NCI-H1048 (cell line): Measurements from ENCODE around the gene KHDRBS2.
"Not testable (repeated sequence)": the region's sequence is repeated elsewhere in the genome, so short reads cannot be mapped to it uniquely, and the experiment has no call there.

Experiments used
- DNase-seq: peaks from one replicate; lab custom pipeline; 2025; lab: John Stamatoyannopoulos, UW

KHDRBS2 gene

DNA sequence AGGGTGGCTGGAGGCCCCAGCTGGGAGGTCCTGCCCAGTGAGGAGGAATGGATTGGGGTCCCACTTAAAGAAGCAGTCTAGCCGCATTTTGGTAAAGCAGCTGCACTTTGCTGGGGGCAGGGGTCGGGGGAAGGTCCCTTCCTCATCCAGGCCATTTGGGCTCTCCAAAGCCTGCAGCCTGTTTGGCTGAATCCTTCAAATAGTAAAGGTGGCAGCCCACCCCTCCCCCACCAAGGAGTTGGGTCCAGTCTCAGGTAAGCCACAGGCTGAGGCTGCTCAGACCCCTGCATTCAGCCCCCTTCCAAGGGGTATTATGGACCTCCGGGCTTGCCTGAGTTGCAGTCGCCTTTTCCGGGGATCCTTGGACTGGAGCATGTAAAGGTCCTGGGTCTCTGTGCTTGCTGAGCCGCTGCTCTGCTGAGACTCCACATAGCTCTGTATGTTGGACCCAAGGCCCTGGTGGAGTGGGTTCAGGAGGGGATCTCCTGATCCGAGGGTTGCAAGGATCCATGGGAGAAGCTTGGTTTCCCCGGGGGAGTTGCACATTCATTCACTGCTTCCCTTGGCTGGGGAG, 417.4 kb downstream of the KHDRBS2 start:
- DNase-seq: no peak

DNA sequence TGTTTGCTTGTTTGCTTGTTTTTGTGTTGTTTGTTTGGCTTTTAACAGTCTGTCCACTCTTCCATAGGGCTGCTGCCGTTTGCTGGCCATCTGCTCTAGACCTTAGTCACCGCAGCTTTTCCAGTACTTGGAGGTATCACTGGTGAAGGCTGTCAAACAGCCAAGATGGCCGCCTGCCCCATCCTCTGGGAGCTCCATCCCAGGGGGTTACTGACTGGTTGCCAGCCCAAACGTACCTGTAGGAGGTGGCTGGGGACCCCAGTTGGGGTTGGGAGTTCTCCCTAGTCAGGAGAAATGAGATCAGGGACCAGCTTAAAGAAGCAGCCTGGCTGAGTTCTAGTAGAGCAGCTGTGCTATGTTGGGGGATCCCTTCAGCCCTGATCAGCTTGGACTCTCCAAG, 418.4 kb downstream of the KHDRBS2 start:
- DNase-seq: no peak

DNA sequence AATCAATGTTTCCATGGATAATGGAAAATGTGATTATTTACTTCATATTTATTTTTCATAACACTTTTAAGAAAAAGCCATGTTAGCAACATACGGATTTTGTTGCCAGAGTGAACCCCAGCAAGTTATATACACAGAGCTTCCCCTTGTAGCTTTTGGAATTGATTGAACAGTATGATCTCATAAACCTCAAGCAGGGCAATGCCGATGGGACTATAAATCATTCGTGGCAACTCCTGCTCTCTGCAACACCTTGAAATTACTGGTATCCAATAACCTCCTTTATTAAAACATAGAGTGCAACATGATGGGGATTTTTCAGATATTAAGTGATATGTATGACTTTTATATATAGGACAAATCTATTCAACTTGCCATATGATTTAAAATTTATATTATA, 428.5 kb downstream of the KHDRBS2 start:
- no peak for DNase-seq

- DNase-seq: no peak
These were observed 444.1 kb downstream of the KHDRBS2 start for GRCh38 chr6:61841958-61842357.

DNA sequence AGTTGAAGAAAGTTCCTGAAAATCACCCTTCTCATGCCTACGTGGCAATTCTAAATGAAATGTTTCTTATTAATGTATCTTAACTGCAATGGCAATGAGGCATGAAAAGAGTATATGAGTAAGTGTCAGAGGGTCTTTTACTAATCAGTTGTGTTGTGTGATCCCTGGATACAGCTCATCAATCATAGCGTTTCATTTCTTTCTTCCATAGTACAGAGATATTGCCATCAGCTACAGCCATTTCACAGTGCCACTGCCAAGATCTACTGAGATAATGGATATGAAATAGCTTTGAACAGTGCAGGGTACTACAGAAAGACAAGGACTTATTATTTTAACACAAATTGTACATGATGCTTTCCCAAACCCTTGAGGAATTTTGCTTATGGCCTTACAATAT, 450.8 kb downstream of the KHDRBS2 start:
- DNase-seq: no peak

DNA sequence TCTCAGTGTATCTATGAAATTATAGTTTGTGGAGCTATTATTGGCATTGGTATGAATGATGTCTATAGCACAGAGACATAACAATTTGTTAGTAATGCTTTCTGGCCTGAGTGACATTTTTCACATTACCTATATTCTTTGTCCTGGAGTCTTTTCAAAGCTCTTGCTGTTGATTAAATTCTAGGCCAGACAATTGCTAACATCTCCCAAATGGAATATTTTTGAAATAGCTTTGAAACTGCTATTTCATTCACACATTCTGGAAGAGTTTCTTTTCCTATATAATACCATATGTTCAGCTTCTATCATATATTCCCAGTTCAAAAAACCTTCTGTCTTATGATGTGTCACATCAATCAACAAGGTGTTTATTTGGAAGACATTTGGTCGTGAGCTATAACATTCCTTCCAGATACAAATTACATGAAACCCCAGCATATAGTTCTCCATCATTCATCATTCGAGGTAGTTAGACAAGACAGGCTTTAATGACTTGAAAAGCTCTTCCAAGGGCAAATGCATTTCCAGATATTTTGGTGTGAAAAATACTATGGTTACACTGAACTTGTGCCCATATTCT, 452.8 kb downstream of the KHDRBS2 start:
- no peak for DNase-seq

DNA sequence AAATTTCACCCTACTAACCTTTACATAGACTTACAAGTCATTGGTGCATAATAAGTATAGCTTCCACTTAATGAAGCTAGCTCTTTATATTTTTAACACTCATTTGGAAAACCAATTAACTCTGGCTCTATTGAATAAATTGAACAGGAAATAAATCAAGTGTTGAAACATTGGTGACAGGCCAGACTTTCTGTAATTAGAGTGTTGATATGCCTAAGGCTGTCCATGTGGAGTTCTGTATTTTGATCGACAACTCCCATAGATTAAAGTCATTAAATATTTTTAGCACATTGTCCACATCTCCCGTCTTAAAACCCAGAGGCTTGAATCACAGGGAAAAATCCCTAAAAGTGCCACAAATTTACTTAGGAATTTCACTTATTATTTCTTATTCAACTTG, 468.3 kb downstream of the KHDRBS2 start:
- no peak for DNase-seq

GRCh38 chr6:61810047-61810446, 476.0 kb downstream of the KHDRBS2 start:
- no peak for DNase-seq

DNA sequence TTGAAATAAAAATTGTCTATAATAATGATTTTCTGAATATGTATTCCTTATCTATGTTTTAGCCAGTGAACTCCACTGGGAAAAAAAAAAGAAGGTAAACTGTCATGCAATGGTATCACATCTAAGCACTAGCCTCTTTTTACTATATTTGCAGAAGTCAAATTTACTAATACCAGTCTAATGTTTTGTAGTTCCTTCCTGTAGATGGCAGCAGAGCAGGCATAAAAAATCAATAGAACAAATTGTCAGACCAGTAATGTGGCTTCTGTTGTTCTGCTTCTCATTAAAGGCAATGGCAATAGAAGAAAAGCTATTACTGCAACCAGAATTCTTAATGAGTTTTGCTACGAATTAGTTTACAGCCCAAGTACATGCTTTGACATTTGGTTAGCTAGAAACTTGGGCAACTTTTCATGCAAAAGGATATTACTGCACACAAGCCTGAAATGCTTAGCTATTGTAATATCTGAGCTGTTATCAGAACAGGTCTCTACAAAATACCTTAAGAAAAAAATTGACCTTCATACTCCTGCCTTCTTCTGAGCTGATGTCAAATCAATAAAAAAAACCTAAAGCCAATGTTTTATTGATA, 476.9 kb downstream of the KHDRBS2 start:
- DNase-seq: no peak

- DNase-seq: no peak
These were observed 498.0 kb downstream of the KHDRBS2 start for GRCh38 chr6:61787998-61788397.

DNA sequence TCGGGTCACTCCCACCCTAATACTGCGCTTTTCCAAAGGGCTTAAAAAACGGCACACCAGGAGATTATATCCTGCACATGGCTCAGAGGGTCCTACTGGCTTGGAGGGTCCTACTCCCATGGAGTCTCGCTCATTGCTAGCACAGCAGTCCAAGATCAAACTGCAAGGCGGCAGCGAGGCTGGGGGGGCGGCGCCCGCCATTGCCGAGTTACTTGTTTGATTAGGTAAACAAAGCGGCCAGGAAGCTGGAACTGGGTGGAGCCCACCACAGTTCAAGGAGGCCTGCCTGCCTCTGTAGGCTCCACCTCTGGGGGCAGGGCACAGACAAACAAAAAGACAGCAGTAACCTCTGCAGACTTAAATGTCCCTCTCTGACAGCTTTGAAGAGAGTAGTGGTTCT, 516.6 kb downstream of the KHDRBS2 start:
- DNase-seq: not testable (repeated sequence)

GRCh38 chr6:61755739-61756138, 530.3 kb downstream of the KHDRBS2 start:
- no peak for DNase-seq

- DNase-seq: no peak
These were observed 534.0 kb downstream of the KHDRBS2 start for GRCh38 chr6:61751986-61752385.

DNA sequence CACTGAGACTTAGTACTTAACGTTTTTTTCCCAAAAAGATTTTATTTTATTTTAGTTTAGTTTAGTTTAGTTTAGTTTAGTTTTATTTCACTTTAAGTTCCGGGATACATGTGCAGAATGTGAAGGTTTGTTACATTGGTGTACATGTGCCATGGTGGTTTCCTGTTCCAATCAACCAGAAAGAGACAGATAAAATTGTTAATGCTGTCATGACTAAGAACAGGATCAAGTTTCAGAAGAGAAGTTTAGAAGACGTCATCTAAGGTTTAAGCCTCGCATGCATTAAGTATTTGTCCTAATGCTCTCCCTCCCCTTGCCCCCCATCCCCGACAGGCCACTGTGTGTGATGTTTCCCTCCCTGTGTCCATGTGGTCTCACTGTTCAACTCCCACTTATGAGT, 540.0 kb downstream of the KHDRBS2 start:
- DNase-seq: no peak

DNA sequence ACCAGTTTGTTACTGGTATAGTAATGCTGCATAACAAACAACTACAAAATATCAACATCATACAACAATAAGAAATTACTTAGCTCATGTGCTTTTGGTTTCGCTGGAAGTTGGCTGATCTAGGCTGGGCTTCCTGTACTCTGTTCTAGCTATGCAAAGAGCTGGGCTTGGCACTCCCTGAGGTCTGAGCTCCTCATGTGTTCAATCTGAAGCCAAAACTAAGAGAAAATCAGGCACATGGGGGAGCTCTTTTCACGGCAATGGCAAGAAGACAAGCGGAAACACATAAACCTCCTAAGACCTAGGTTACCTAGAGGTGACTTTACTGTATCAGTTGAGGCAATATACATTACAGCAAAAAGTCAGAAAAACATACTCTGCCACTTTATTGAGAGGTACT, 574.2 kb downstream of the KHDRBS2 start:
- no peak for DNase-seq

- no peak for DNase-seq
These were observed 597.9 kb downstream of the KHDRBS2 start for GRCh38 chr6:61688165-61688564.

DNA sequence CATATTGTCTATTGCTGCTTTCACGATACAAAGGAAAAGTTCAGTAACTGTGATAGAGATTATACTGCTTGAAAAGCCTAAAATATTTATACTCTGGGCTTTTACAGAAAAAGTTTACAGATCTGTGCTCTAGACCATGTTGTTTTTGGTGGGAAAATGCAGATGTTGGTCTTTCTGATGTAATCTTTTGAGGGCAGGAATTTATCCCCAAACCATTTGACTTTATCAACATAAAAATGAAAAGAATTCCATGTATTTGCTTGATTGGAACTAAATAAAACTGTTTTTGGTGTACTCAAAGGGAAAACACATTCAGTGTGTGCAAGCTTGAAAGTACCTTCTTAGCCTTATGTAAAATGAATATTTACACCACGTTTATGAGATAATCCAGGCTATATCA, 603.5 kb downstream of the KHDRBS2 start:
- DNase-seq: no peak

DNA sequence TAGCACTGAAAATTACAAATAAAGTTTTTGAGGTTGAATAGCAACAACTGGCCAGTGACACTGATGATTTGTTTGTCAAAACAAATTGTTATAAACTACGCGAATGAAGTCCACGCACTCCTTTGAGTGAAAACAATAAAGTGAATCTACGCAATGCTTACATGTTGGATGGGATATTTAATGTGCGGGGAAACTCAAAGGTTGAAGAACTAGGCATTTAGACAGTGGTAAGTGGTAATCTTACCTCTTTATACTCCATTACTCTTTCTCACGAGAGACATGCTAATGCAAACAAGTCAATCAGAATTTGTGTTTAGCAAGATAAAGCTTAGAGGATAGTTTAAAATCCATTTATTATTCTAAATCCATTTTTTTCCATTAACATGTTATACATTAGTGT, 606.4 kb downstream of the KHDRBS2 start:
- DNase-seq: no peak

DNA sequence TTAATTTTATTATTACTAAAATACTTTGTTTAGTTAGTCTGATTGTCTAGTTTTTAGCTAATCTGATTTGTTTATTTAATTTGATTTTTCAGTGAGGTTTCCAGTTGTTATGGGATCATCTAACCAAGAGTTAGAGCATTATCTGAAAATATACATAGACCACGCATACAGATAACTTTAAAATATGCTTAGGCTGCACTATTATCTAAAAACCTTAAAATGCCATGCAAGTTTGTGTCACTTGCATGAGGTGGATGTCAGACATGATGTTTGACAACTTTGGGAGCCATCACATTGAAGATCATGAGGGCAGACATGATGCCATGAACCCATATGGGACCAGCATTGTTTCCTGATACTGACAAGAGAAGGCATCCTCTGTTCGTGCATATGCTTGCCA, 610.3 kb downstream of the KHDRBS2 start:
- no peak for DNase-seq

- no peak for DNase-seq
These were observed 636.2 kb downstream of the KHDRBS2 start for GRCh38 chr6:61649845-61650244.

DNA sequence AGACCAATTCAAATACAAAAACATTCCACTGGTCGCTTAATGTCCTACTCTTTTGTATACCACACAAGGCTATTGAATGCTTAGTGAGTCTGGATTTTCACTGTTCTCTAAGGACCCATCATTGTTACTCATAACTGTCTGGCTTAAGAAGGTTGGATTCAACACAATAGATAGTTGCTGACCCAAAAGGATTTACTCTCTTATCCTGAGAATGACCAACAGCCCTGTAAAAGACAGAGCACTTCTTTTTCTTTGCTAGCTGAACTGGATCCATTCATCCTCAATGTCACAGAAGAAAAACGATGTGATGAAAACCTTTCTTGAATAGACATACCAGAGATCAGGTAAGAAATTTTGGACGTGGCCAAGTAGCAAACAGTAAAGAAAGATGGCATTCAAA, 645.6 kb downstream of the KHDRBS2 start:
- DNase-seq: no peak
